Mesendoderm (in vitro differentiated cells): ENCODE results near the gene PCNT.

Source experiments
- DNase-seq: peaks from one replicate; pipeline ENCODE4 v3.0.0; 2013
- H2AK5ac ChIP-seq: 2 replicates; pipeline ENCODE4 v1.6.1; 2013; ENCODE audit warnings: low read length, inconsistent platforms
- H2BK120ac ChIP-seq: 2 replicates; pipeline ENCODE4 v1.6.1; 2013; ENCODE audit warnings: low read depth, mild to moderate bottlenecking, low read length, moderate library complexity, mixed read lengths
- H2BK15ac ChIP-seq: replicated peaks from 2 replicates; pipeline ENCODE4 v1.6.1; 2013; ENCODE audit warnings: low read depth, mild to moderate bottlenecking, moderate library complexity
- H2BK5ac ChIP-seq: 2 replicates; pipeline ENCODE4 v1.6.1; 2013; ENCODE audit warnings: low read length, inconsistent platforms
- H3K18ac ChIP-seq: 2 replicates; pipeline ENCODE4 v1.6.1; 2013; ENCODE audit warnings: mild to moderate bottlenecking, low read length, mixed read lengths
- H3K23ac ChIP-seq: one replicate; pipeline ENCODE4 v1.6.1; 2013; ENCODE audit warnings: low read length
- H3K27ac ChIP-seq: 2 replicates; pipeline ENCODE4 v1.5.1; 2013; ENCODE audit warnings: low read depth, mild to moderate bottlenecking, inconsistent platforms, low read length, moderate library complexity
- H3K27me3 ChIP-seq: 2 replicates; pipeline ENCODE4 v1.6.1; 2013; ENCODE audit warnings: low read length, control low read depth, mild to moderate bottlenecking, inconsistent platforms; ENCODE audit not compliant: insufficient read depth, poor library complexity
- H3K36me3 ChIP-seq: 2 replicates; pipeline ENCODE4 v1.6.1; 2013; ENCODE audit warnings: low read length, inconsistent platforms; ENCODE audit not compliant: control insufficient read depth, insufficient read depth
- H3K4ac ChIP-seq: one replicate; pipeline ENCODE4 v1.6.1; 2013; ENCODE audit warnings: low read depth, mild to moderate bottlenecking, low read length, moderate library complexity
- H3K4me1 ChIP-seq: 2 replicates; pipeline ENCODE4 v1.6.1; 2013; ENCODE audit warnings: low read depth, low read length, inconsistent platforms; ENCODE audit not compliant: control insufficient read depth
- H3K4me2 ChIP-seq: 2 replicates; pipeline ENCODE4 v1.6.1; 2013; ENCODE audit warnings: low read length
- H3K4me3 ChIP-seq: 2 replicates; pipeline ENCODE4 v1.5.1; 2013; ENCODE audit warnings: mild to moderate bottlenecking, low read length
- H3K56ac ChIP-seq: one replicate; pipeline ENCODE4 v1.6.1; 2013; ENCODE audit warnings: low read length
- H3K79me1 ChIP-seq: 2 replicates; pipeline ENCODE4 v1.6.1; 2013; ENCODE audit warnings: low read length, inconsistent platforms
- H3K79me2 ChIP-seq: 2 replicates; pipeline ENCODE4 v1.6.1; 2013; ENCODE audit warnings: mild to moderate bottlenecking, low read length; ENCODE audit not compliant: control insufficient read depth, insufficient read depth
- H3K9ac ChIP-seq: 2 replicates; pipeline ENCODE4 v1.6.1; 2013; ENCODE audit warnings: low read length, inconsistent platforms
- H4K5ac ChIP-seq: one replicate; pipeline ENCODE4 v1.6.1; 2013; ENCODE audit warnings: low read length
- H4K8ac ChIP-seq: one replicate; pipeline ENCODE4 v1.6.1; 2013; ENCODE audit warnings: low read depth, mild to moderate bottlenecking, control low read depth, low read length, moderate library complexity
- WGBS: extraction: QIAGEN DNeasy Blood & Tissue Kit; methylation state at CpG from one replicate; pipeline ENCODE4 v1.1.7; 2013; ENCODE audit warnings: low lambda C conversion rate, missing lambda C conversion rate; ENCODE audit not compliant: insufficient coverage; ENCODE audit errors: extremely low coverage; 5-methylcytosine and 5-hydroxymethylcytosine counted together

Gene PCNT

GRCh38 chr21:46354518-46354917 lies 30.6 kb downstream of the PCNT start:
- no peaks in the 10 kb centered on the region for H3K79me2 ChIP-seq
- no CpG with 5 or more reads among the region's 13 CpGs for WGBS
- no peaks in the 10 kb centered on the region for H3K4me1 ChIP-seq
- H2BK15ac ChIP-seq = no peak overlapping the region
- H3K36me3 ChIP-seq = peaks cover 16% of the 10 kb centered on the region
- H3K27ac ChIP-seq = no peak overlapping the region
- H3K4ac ChIP-seq = no peak overlapping the region
- no peak overlapping the region for H2BK120ac ChIP-seq
- no peak for DNase-seq
- no peak overlapping the region for H3K18ac ChIP-seq
- no peak overlapping the region for H3K4me3 ChIP-seq
- no peak overlapping the region for H3K23ac ChIP-seq
- H4K8ac ChIP-seq = no peak overlapping the region
- H3K4me2 ChIP-seq = no peak overlapping the region
- H3K56ac ChIP-seq = no peak overlapping the region
- no peak overlapping the region for H2AK5ac ChIP-seq
- no peaks in the 10 kb centered on the region for H3K79me1 ChIP-seq
- no peak overlapping the region for H2BK5ac ChIP-seq
- H4K5ac ChIP-seq = no peak overlapping the region
- no peaks in the 10 kb centered on the region for H3K27me3 ChIP-seq
- no peak overlapping the region for H3K9ac ChIP-seq

DNA sequence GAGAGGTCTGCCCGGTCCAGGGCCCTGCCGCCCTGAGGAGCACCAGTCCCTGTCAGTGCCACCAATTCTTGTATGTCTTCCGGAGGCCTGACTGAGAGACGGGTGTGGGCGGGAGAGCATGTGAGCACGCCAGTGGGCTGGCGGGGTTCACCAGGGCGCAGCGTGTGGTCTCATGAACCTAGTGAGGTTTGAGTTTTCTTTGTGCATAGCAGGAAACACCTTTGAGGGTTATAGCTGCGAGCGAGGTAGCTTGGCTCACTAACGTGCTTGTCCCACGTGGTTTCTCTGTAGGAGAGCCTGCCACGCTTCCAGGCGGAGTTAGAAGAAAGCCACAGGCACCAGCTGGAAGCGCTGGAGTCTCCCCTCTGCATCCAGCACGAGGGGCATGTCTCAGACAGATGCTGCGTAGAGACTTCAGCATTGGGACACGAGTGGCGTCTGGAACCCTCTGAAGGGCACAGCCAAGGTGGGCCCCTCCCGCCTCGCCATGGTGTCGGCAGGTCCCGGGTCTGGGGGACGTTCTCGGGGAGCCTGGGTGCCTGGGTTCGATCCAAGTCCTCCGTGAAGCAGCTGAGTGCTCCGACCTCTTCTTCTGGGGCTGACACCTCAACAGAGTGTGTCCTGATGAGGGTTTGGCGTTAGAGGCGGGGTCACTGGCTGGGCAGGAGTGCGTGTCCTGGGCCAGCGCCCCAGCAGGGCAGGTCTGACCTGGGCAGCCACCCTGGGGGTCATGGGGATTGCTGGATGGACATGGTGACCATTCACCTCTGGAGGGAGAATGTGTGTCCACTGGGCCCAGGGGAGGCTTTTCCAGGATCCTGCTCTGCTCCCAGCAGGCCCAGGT lies 31.4 kb downstream of the PCNT start:
- H3K4me1 ChIP-seq = no peaks in the 10 kb centered on the region
- no peak overlapping the region for H2BK5ac ChIP-seq
- no peak overlapping the region for H2BK120ac ChIP-seq
- no peaks in the 10 kb centered on the region for H3K27me3 ChIP-seq
- H3K36me3 ChIP-seq = peaks cover 16% of the 10 kb centered on the region
- H3K9ac ChIP-seq = no peak overlapping the region
- H3K27ac ChIP-seq = no peak overlapping the region
- no peak overlapping the region for H3K4me2 ChIP-seq
- no peak overlapping the region for H2AK5ac ChIP-seq
- no peak overlapping the region for H2BK15ac ChIP-seq
- H3K4ac ChIP-seq = no peak overlapping the region
- no peaks in the 10 kb centered on the region for H3K79me1 ChIP-seq
- H3K56ac ChIP-seq = no peak overlapping the region
- no peak overlapping the region for H3K18ac ChIP-seq
- no CpG with 5 or more reads among the region's 33 CpGs for WGBS
- no peak overlapping the region for H4K5ac ChIP-seq
- no peak for DNase-seq
- H4K8ac ChIP-seq = no peak overlapping the region
- no peak overlapping the region for H3K23ac ChIP-seq
- no peaks in the 10 kb centered on the region for H3K79me2 ChIP-seq
- H3K4me3 ChIP-seq = no peak overlapping the region

DNA sequence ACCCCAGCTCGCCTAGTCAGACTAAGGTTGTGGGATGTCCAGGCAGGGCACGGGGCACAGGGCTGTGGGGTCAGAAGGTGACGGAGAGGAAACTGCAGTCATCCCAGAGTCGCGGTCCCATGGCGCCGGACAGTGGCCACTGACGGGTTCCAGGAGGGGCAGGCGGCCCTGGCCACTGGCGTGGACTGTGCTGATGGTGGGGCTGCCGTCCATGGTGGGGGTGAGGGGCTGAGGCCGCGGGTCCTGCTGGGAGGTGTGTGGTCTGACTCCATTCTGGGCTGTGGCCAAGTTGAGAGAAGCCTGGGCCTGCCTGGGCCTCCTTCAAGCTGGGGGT lies 32.0 kb downstream of the PCNT start:
- no peak overlapping the region for H4K5ac ChIP-seq
- H2BK15ac ChIP-seq = no peak overlapping the region
- H3K27ac ChIP-seq = no peak overlapping the region
- H3K79me2 ChIP-seq = no peaks in the 10 kb centered on the region
- DNase-seq = no peak
- no peak overlapping the region for H2AK5ac ChIP-seq
- H3K4me2 ChIP-seq = no peak overlapping the region
- no peak overlapping the region for H2BK120ac ChIP-seq
- H3K23ac ChIP-seq = no peak overlapping the region
- no peak overlapping the region for H3K4ac ChIP-seq
- H3K9ac ChIP-seq = no peak overlapping the region
- no peak overlapping the region for H4K8ac ChIP-seq
- no peaks in the 10 kb centered on the region for H3K27me3 ChIP-seq
- peaks cover 16% of the 10 kb centered on the region for H3K36me3 ChIP-seq
- H3K56ac ChIP-seq = no peak overlapping the region
- no peaks in the 10 kb centered on the region for H3K4me1 ChIP-seq
- WGBS = no CpG with 5 or more reads among the region's 13 CpGs
- H3K79me1 ChIP-seq = no peaks in the 10 kb centered on the region
- no peak overlapping the region for H3K4me3 ChIP-seq
- no peak overlapping the region for H2BK5ac ChIP-seq
- no peak overlapping the region for H3K18ac ChIP-seq

GRCh38 chr21:46356494-46357334 lies 32.8 kb downstream of the PCNT start:
- Histone ChIP-seq H3K36me3 (peaks cover 16% of the 10 kb centered on the region), H3K4me3 (no peak overlapping the region)

GRCh38 chr21:46357335-46357604 lies 33.3 kb downstream of the PCNT start:
- no peak overlapping the region for H2BK5ac ChIP-seq

More at GRCh38 chr21:46356494-46357334, 32.8 kb downstream of the PCNT start:
- Histone ChIP-seq H3K23ac (no peak overlapping the region), H3K79me1 (peaks cover under 1% of the 10 kb centered on the region), H3K79me2 (no peaks in the 10 kb centered on the region), H2BK5ac (no peak overlapping the region), H3K56ac (no peak overlapping the region), H2BK120ac (no peak overlapping the region), H3K4me2 (no peak overlapping the region), H3K27ac (no peak overlapping the region), H4K8ac (no peak overlapping the region), H3K27me3 (no peaks in the 10 kb centered on the region), H3K9ac (no peak overlapping the region), H3K4ac (no peak overlapping the region), H3K18ac (no peak overlapping the region), H4K5ac (no peak overlapping the region), H3K4me1 (no peaks in the 10 kb centered on the region), H2BK15ac (no peak overlapping the region), H2AK5ac (no peak overlapping the region)
- WGBS = no CpG with 5 or more reads among the region's 23 CpGs
- DNase-seq = no peak

More at GRCh38 chr21:46357335-46357604, 33.3 kb downstream of the PCNT start:
- Histone ChIP-seq H3K23ac (no peak overlapping the region), H3K79me1 (peaks cover 4% of the 10 kb centered on the region), H2BK120ac (no peak overlapping the region), H4K5ac (no peak overlapping the region), H3K4ac (no peak overlapping the region), H3K27me3 (no peaks in the 10 kb centered on the region), H3K9ac (no peak overlapping the region), H3K79me2 (no peaks in the 10 kb centered on the region), H3K56ac (no peak overlapping the region), H2BK15ac (no peak overlapping the region), H3K4me3 (no peak overlapping the region), H3K4me2 (no peak overlapping the region), H3K36me3 (peaks cover 17% of the 10 kb centered on the region), H4K8ac (no peak overlapping the region), H3K18ac (no peak overlapping the region), H3K27ac (no peak overlapping the region), H2AK5ac (no peak overlapping the region), H3K4me1 (no peaks in the 10 kb centered on the region)
- no CpG with 5 or more reads among the region's 4 CpGs for whole genome bisulfite sequencing
- DNase-seq = no peak
